ENCODE data around the gene TDRD12. TPM values are rescaled to one million over a fixed set of nuclear protein-coding genes. Genes with fewer than 3 reads are reported as not detected.

TDRD12 gene
- total RNA-seq, 1 experiment from 2014 or later, result 1.3 TPM

DNA sequence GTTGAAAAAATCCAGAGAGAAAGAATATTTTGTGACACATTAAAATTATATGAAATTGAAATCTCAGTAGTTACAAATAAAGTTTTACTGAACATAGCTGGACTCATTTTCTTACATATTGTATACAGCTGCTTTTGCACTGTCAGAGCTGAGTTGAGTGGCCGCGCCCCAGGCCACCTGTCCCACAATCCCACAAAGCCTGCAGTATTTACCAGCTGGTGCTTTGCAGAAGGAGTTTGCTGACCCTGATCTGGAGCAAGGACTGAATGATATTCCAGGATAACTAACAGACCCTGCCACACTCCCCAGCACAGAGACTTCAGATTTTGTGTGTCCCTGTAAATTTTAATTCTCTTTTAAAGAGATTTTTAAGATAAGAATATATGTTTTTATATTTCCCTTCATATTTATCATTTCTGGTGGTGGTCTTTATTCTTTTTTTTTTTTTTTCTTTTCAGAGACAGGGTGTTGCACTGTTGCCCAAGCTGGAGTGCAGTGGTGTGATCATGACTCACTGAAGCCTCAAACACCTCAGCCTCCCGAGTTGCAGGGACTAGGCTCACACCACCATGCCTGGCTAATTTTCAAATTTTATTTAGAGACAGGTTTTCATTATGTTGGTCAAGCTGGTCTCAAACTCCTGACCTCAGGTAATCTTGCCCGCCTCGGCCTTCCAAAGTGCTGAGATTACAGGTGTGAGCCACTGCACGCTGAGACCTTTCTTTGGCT lies 48.5 kb downstream of the TDRD12 start:
- Mint-ChIP-seq H3K27me3 (ENCODE audit: low read depth) (no peaks in the 10 kb centered on the region), H3K36me3 (ENCODE audit: insufficient read depth in 1 of 3, low read depth in 3 of 3) (no peaks in the 10 kb centered on the region), H3K27ac (no peak overlapping the region), H3K4me3 (no peak overlapping the region), H3K4me1 (no peaks in the 10 kb centered on the region), H3K9me3 (peaks cover 2% of the 10 kb centered on the region in 2 experiments; a peak in 3 of 5 replicates)
- H2BK15ac ChIP-seq (ENCODE audit: low read depth, low read length), result no peak overlapping the region
- H2BK5ac ChIP-seq (ENCODE audit: insufficient read length, low read length), result no peak overlapping the region
- H3K27me3 ChIP-seq (ENCODE audit: insufficient read depth, low read length), result no peaks in the 10 kb centered on the region
- no peak overlapping the region for H2AFZ ChIP-seq (ENCODE audit: low read length)
- WGBS (ENCODE audit: extremely low coverage, insufficient read length, low lambda C conversion rate), result no CpG with 5 or more reads among the region's 6 CpGs
- no peak overlapping the region for H2BK120ac ChIP-seq (ENCODE audit: low read depth, low read length, poor library complexity, severe bottlenecking)
- no peaks in the 10 kb centered on the region for H3K9me3 ChIP-seq (ENCODE audit: control insufficient read depth, low read depth, low read length)
- no peaks in the 10 kb centered on the region for H4K20me1 ChIP-seq (ENCODE audit: control insufficient read depth, insufficient read depth, insufficient read length)
- H3K27ac ChIP-seq (ENCODE audit: insufficient read length, low read depth, low read length), result no peak overlapping the region
- no peak overlapping the region for H4K8ac ChIP-seq (replicated peaks; ENCODE audit: insufficient read length, low read depth, low read length)
- H2BK20ac ChIP-seq (ENCODE audit: low read depth, low read length, poor library complexity, severe bottlenecking), result no peak overlapping the region
- H3K4me1 ChIP-seq (ENCODE audit: insufficient read depth, low read length), result no peaks in the 10 kb centered on the region
- no peak overlapping the region for H4K5ac ChIP-seq (ENCODE audit: insufficient read length, low read depth, low read length)
- H3K4ac ChIP-seq (ENCODE audit: low read depth, low read length), result no peak overlapping the region
- H3K14ac ChIP-seq (ENCODE audit: insufficient read depth, low read length), result no peak overlapping the region
- H3K4me2 ChIP-seq (ENCODE audit: insufficient read depth, insufficient read length, low read length), result no peak overlapping the region
- H2AK5ac ChIP-seq (ENCODE audit: insufficient read length, low read length), result no peak overlapping the region
- H3K56ac ChIP-seq (ENCODE audit: insufficient read length, low read depth, low read length), result no peak overlapping the region
- no peak overlapping the region for H3K9ac ChIP-seq (ENCODE audit: extremely low read depth, insufficient read length, low read length)
- no peak overlapping the region for H4K91ac ChIP-seq (ENCODE audit: insufficient read length, low read depth, low read length)
- TF ChIP-seq CTCF (conservative IDR thresholded peaks at IDR 0.05), result no peak
- H2BK12ac ChIP-seq (ENCODE audit: insufficient read length, low read depth, low read length), result no peak overlapping the region
- no peak overlapping the region for H3K18ac ChIP-seq (ENCODE audit: insufficient read length, low read depth, low read length)
- H3K79me1 ChIP-seq (ENCODE audit: insufficient read depth, low read depth, low read length, poor library complexity, severe bottlenecking), result no peaks in the 10 kb centered on the region
- H3K79me2 ChIP-seq (ENCODE audit: insufficient read depth, low read length), result no peaks in the 10 kb centered on the region
- no peak for DNase-seq
- H3K23ac ChIP-seq (ENCODE audit: insufficient read length, low read depth, low read length), result no peak overlapping the region
- no peaks in the 10 kb centered on the region for H3K23me2 ChIP-seq (ENCODE audit: insufficient read length, low read depth, low read length, poor library complexity, severe bottlenecking)
- H3T11ph ChIP-seq (ENCODE audit: low read length), result no peak overlapping the region

Data from H9 (cell line).